ENCODE results near the gene BRIP1. TPM values are rescaled to one million over a fixed set of nuclear protein-coding genes. Genes with fewer than 3 reads are reported as not detected.

BRIP1 gene
- total RNA-seq, 1 experiment from 2014 or later: 13.8 TPM

GRCh38 chr17:61761827-61762226 lies 101.5 kb downstream of the BRIP1 start (continued):
- TF ChIP-seq AR (CRISPR knock-in tag; IDR thresholded peaks at IDR 0.05) (no peak), CBFB (CRISPR knock-in tag; IDR thresholded peaks at IDR 0.05; ENCODE audit: low read depth) (no peak), MLX (CRISPR knock-in tag; IDR thresholded peaks at IDR 0.05) (no peak), FOXK1 (CRISPR knock-in tag; IDR thresholded peaks at IDR 0.05) (no peak), E2F1 (CRISPR knock-in tag; IDR thresholded peaks at IDR 0.05) (no peak), KAT7 (CRISPR knock-in tag; IDR thresholded peaks at IDR 0.05; ENCODE audit: borderline replicate concordance) (no peak), ZSCAN18 (CRISPR knock-in tag; IDR thresholded peaks at IDR 0.05) (no peak), USF2 (CRISPR knock-in tag; IDR thresholded peaks at IDR 0.05) (no peak), ZMAT4 (CRISPR knock-in tag; IDR thresholded peaks at IDR 0.05) (no peak), EMX1 (CRISPR knock-in tag; IDR thresholded peaks at IDR 0.05) (no peak), MXD4 (CRISPR knock-in tag; IDR thresholded peaks at IDR 0.05; ENCODE audit: borderline replicate concordance) (no peak)

GRCh38 chr17:61759362-61759761 lies 104.0 kb downstream of the BRIP1 start:
- POLR2A ChIA-PET: no interaction called here
- Mint-ChIP-seq H3K4me1 (peaks cover 7% of the 10 kb centered on the region), H3K36me3 (peaks cover 33% of the 10 kb centered on the region), H3K4me3 (no peak overlapping the region), H3K27ac (no peak overlapping the region), H3K27me3 (ENCODE audit: low read depth) (no peaks in the 10 kb centered on the region), H3K9me3 (peaks cover 22% of the 10 kb centered on the region)
- DNase-seq (ENCODE audit: low spot score) (no peak), ATAC-seq (no peak)
- CTCF ChIA-PET: no interaction called here
- TF ChIP-seq MLX (CRISPR knock-in tag; IDR thresholded peaks at IDR 0.05) (no peak), CDX4 (CRISPR knock-in tag; IDR thresholded peaks at IDR 0.05; ENCODE audit: borderline replicate concordance) (no peak), ATF3 (CRISPR knock-in tag; conservative IDR thresholded peaks at IDR 0.05) (no peak), FOXJ3 (CRISPR knock-in tag; IDR thresholded peaks at IDR 0.05; ENCODE audit: borderline replicate concordance) (no peak), TEAD1 (CRISPR knock-in tag; IDR thresholded peaks at IDR 0.05) (no peak), ATF6 (CRISPR knock-in tag; IDR thresholded peaks at IDR 0.05) (no peak), OVOL2 (CRISPR knock-in tag; IDR thresholded peaks at IDR 0.05; ENCODE audit: borderline replicate concordance) (no peak), SOX15 (CRISPR knock-in tag; IDR thresholded peaks at IDR 0.05) (no peak), KAT7 (CRISPR knock-in tag; IDR thresholded peaks at IDR 0.05; ENCODE audit: borderline replicate concordance) (no peak)
